A549 (cell line): ENCODE data around the gene VOPP1. TPM values are rescaled to one million over a fixed set of nuclear protein-coding genes. Genes with fewer than 3 reads are reported as not detected.

ENCODE experiments used
- ATAC-seq, 2 experiments: fragments of 200-7000 bp in 1 of 2; fragments of >200 bp in 1 of 2; cut with Nextera tagmentation in 1 of 2; cut with Tn5 transposase in 1 of 2; 3 replicates each; pipeline versions ENCODE4 v1.8.0 to v1.9.1; 2018 to 2020; ENCODE audit warnings: mild to moderate bottlenecking in 1 of 2, moderate library complexity in 1 of 2
- CTCF ChIA-PET: fragments of 300-600 bp; sonication (Branson Sonifier 250); formaldehyde crosslinking; extraction: SDS; loops from one replicate; lab custom pipeline; 2021; ENCODE audit warnings: antibody characterized with exemption, inconsistent platforms; lab: Yijun Ruan, JAX
- POLR2A ChIA-PET: fragments of 350-600 bp; formaldehyde crosslinking; extraction: SDS; loops from one replicate; lab custom pipeline; 2021; ENCODE audit warnings: antibody characterized with exemption, inconsistent platforms; lab: Yijun Ruan, JAX
- DNase-seq, 2 experiments: peaks; one replicate each; pipeline versions ENCODE4 v3.0.0 to v3.0.0-alpha.2; 2011 to 2016; ENCODE audit warnings: low read depth in 1 of 2, low spot score in 1 of 2
- FAIRE-seq: peaks from 2 replicates; lab custom pipeline; 2011; peaks lifted over from hg19 to GRCh38; lab: Jason Lieb, UNC
- H3K27ac ChIP-seq, 2 experiments: fragments of >200 bp; sonication (Bioruptor Twin); formaldehyde crosslinking; 3 replicates each; pipeline ENCODE4 v1.5.1; 2016 to 2017
- H3K4me1 ChIP-seq: fragments of >200 bp; sonication (Bioruptor Twin); formaldehyde crosslinking; 3 replicates; pipeline ENCODE4 v1.6.1; 2016
- H3K4me2 ChIP-seq: fragments of >200 bp; sonication (Bioruptor Twin); formaldehyde crosslinking; 3 replicates; pipeline ENCODE4 v1.6.1; 2016
- H3K4me3 ChIP-seq: fragments of >200 bp; sonication (Bioruptor Twin); formaldehyde crosslinking; 3 replicates; pipeline ENCODE4 v1.5.1; 2016
- H3K9me3 ChIP-seq: fragments of >200 bp; sonication (Bioruptor Twin); formaldehyde crosslinking; 3 replicates; pipeline ENCODE4 v1.6.1; 2016
- CEBPB ChIP-seq, 2 experiments: fragments of >200 bp in 1 of 2; sonication (Bioruptor Twin) in 1 of 2; formaldehyde crosslinking in 1 of 2; IDR thresholded peaks; 2 replicates each; pipeline ENCODE4 v1.6.1; 2012 to 2016
- E2F6 ChIP-seq: IDR thresholded peaks from 2 replicates; pipeline ENCODE4 v1.6.1; 2012; ENCODE audit warnings: low read depth, borderline replicate concordance
- EHMT2 ChIP-seq: fragments of 200-600 bp; sonication (generic); IDR thresholded peaks from 2 replicates; pipeline ENCODE4 v1.6.1; 2016; ENCODE audit warnings: antibody characterized with exemption, low read depth, mild to moderate bottlenecking, moderate library complexity
- EP300 ChIP-seq, 2 experiments: fragments of >200 bp; sonication (Bioruptor Twin); formaldehyde crosslinking; IDR thresholded peaks; 2 replicates in 1 of 2; 3 replicates in 1 of 2; pipeline ENCODE4 v1.6.1; 2016 to 2017
- ESRRA ChIP-seq: fragments of 150-350 bp; IDR thresholded peaks from 2 replicates; pipeline ENCODE4 v1.6.1; 2014; ENCODE audit warnings: mild to moderate bottlenecking, low read length, borderline replicate concordance
- FOSL2 ChIP-seq, 2 experiments: fragments of 450-650 bp in 1 of 2; fragments of >200 bp in 1 of 2; sonication (Bioruptor Twin) in 1 of 2; formaldehyde crosslinking; IDR thresholded peaks; 2 replicates each; pipeline versions ENCODE4 v1.5.0 to v1.6.1; 2016 to 2020; ENCODE audit warnings: mild to moderate bottlenecking in 1 of 2, moderate library complexity in 1 of 2
- HMGXB4 ChIP-seq: fragments of 250-450 bp; sonication (Bioruptor Pico); IDR thresholded peaks from 2 replicates; pipeline ENCODE4 v1.5.0; 2021; ENCODE audit warnings: mild to moderate bottlenecking, moderate library complexity, borderline replicate concordance
- HOXA7 ChIP-seq: fragments of 250-450 bp; sonication (Bioruptor Pico); IDR thresholded peaks from 2 replicates; pipeline ENCODE4 v1.5.0; 2020; ENCODE audit warnings: mild to moderate bottlenecking, moderate library complexity
- HOXB13 ChIP-seq: fragments of 250-450 bp; sonication (Bioruptor Pico); IDR thresholded peaks from 2 replicates; pipeline ENCODE4 v1.5.0; 2020; ENCODE audit warnings: low read depth, mild to moderate bottlenecking, moderate library complexity
- HOXB5 ChIP-seq: fragments of 250-450 bp; sonication (Bioruptor Pico); IDR thresholded peaks from 2 replicates; pipeline ENCODE4 v1.5.0; 2020; ENCODE audit warnings: mild to moderate bottlenecking, moderate library complexity
- JUN ChIP-seq, 2 experiments: fragments of >200 bp; sonication (Bioruptor Twin); formaldehyde crosslinking; IDR thresholded peaks; 2 replicates in 1 of 2; 3 replicates in 1 of 2; pipeline ENCODE4 v1.6.1; 2016 to 2017
- JUNB ChIP-seq: fragments of >200 bp; sonication (Bioruptor Twin); formaldehyde crosslinking; IDR thresholded peaks from 2 replicates; pipeline ENCODE4 v1.6.1; 2016
- MAFK ChIP-seq: fragments of 450-650 bp; IDR thresholded peaks from 2 replicates; pipeline ENCODE4 v1.6.1; 2014; ENCODE audit not compliant: partially characterized antibody
- NFE2L2 ChIP-seq: fragments of 150-350 bp; conservative IDR thresholded peaks from 2 replicates; pipeline ENCODE4 v1.6.1; 2014; ENCODE audit warnings: low read length
- NPAS2 ChIP-seq: fragments of 250-450 bp; sonication (Bioruptor Pico); IDR thresholded peaks from 2 replicates; pipeline ENCODE4 v1.8.0; 2022; ENCODE audit warnings: mild to moderate bottlenecking, moderate library complexity, borderline replicate concordance
- PHF8 ChIP-seq: fragments of 200-600 bp; sonication (generic); IDR thresholded peaks from 2 replicates; pipeline ENCODE4 v1.6.1; 2016; ENCODE audit warnings: low read depth, mild to moderate bottlenecking, antibody characterized with exemption, moderate library complexity, borderline replicate concordance
- POLR2A ChIP-seq: IDR thresholded peaks from 2 replicates; pipeline ENCODE4 v1.6.1; 2012; ENCODE audit warnings: mild to moderate bottlenecking, low read length
- REST ChIP-seq: fragments of 200-600 bp; sonication (generic); IDR thresholded peaks from 2 replicates; pipeline ENCODE4 v1.6.1; 2016; ENCODE audit warnings: antibody characterized with exemption, mild to moderate bottlenecking, moderate library complexity
- RFX5 ChIP-seq: fragments of 450-650 bp; IDR thresholded peaks from 2 replicates; pipeline ENCODE4 v1.7.1; 2014; ENCODE audit warnings: antibody characterized with exemption, mild to moderate bottlenecking, moderate library complexity
- RNF2 ChIP-seq: fragments of 200-600 bp; sonication (generic); IDR thresholded peaks from 2 replicates; pipeline ENCODE4 v1.6.1; 2016; ENCODE audit warnings: low read depth, mild to moderate bottlenecking, antibody characterized with exemption, moderate library complexity, borderline replicate concordance
- ZC3H11A ChIP-seq: fragments of 450-650 bp; IDR thresholded peaks from 2 replicates; pipeline ENCODE4 v1.6.1; 2014; ENCODE audit warnings: antibody characterized with exemption, mild to moderate bottlenecking
- ZSCAN20 ChIP-seq: fragments of 250-450 bp; sonication (Bioruptor Pico); IDR thresholded peaks from 2 replicates; pipeline ENCODE4 v1.8.0; 2022; ENCODE audit warnings: mild to moderate bottlenecking, moderate library complexity
- WGBS: methylation state at CpG from one replicate; pipeline ENCODE4 v1.1.6; 2017; ENCODE audit errors: missing lambda C conversion rate; 5-methylcytosine and 5-hydroxymethylcytosine counted together
- polyA plus RNA-seq, 4 experiments: library from polyadenylated mRNA; depleted of rRNA in 3 of 4; stranded (reverse); fragments of >200 nt; fragmentation: RNase III in 1 of 4; extraction: RNeasy Plus Mini Kit Qiagen cat#74134 plus additional on column Dnase treatment in 1 of 4; gene quantifications; 2 replicates in 3 of 4; 3 replicates in 1 of 4; pipeline ENCODE4 v1.2.3, GENCODE V29; 2011 to 2017
- TF ChIP-seq, protein P1 (sequence below): fragments of >200 bp; sonication (Bioruptor Twin); formaldehyde crosslinking; IDR thresholded peaks from 2 replicates; pipeline ENCODE4 v1.6.1; 2016
- TF ChIP-seq, protein P2 (sequence below): fragments of >200 bp; sonication (Bioruptor Twin); formaldehyde crosslinking; IDR thresholded peaks from 3 replicates; pipeline ENCODE4 v1.6.1; 2016
- TF ChIP-seq, protein P3 (sequence below): IDR thresholded peaks from 2 replicates; pipeline ENCODE4 v1.6.1; 2012

VOPP1 gene
- polyA plus RNA-seq, 2 of the 4 experiments (the other 2 are of a cell fraction): 68.1 to 73.4 TPM

- no peak for TF ChIP-seq REST
Observed at GRCh38 chr7:55545496-55545895, 26.8 kb downstream of the VOPP1 start (continued).

GRCh38 chr7:55540226-55540858, 32.0 kb downstream of the VOPP1 start:
- FAIRE-seq: no peak
- WGBS: 95% methylated on average over 20 of the region's 20 CpGs
- no peak for ATAC-seq
- no peak overlapping the region for H3K4me3 ChIP-seq
- ChIA-PET CTCF (no interaction called here), POLR2A (no interaction called here)
- H3K4me2 ChIP-seq: no peak overlapping the region
- H3K9me3 ChIP-seq: no peaks in the 10 kb centered on the region
- no peak overlapping the region for H3K27ac ChIP-seq
- no peak for DNase-seq
- TF ChIP-seq EHMT2 (no peak), FOSL2 (IDR thresholded peaks at IDR 0.05) (no peak), FOSL2 (CRISPR knock-in tag; IDR thresholded peaks at IDR 0.05) (no peak), POLR2A (no peak), PHF8 (no peak), ZC3H11A (no peak), ZSCAN20 (CRISPR knock-in tag) (no peak), E2F6 (no peak), HOXB5 (no peak), RNF2 (no peak), RFX5 (no peak), EP300 (IDR thresholded peaks at IDR 0.05) (no peak), JUN (IDR thresholded peaks at IDR 0.05) (no peak)
- TF ChIP-seq, protein P1, sequence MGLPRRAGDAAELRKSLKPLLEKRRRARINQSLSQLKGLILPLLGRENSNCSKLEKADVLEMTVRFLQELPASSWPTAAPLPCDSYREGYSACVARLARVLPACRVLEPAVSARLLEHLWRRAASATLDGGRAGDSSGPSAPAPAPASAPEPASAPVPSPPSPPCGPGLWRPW: no peak
- TF ChIP-seq, protein P2, sequence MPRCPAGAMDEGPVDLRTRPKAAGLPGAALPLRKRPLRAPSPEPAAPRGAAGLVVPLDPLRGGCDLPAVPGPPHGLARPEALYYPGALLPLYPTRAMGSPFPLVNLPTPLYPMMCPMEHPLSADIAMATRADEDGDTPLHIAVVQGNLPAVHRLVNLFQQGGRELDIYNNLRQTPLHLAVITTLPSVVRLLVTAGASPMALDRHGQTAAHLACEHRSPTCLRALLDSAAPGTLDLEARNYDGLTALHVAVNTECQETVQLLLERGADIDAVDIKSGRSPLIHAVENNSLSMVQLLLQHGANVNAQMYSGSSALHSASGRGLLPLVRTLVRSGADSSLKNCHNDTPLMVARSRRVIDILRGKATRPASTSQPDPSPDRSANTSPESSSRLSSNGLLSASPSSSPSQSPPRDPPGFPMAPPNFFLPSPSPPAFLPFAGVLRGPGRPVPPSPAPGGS: no peak
- TF ChIP-seq, protein P3, sequence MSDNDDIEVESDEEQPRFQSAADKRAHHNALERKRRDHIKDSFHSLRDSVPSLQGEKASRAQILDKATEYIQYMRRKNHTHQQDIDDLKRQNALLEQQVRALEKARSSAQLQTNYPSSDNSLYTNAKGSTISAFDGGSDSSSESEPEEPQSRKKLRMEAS: no peak
- peaks cover 5% of the 10 kb centered on the region for H3K4me1 ChIP-seq

GRCh38 chr7:55539380-55539779, 32.9 kb downstream of the VOPP1 start:
- POLR2A ChIA-PET: no interaction called here
- 0 out of 6 replicates have a peak, but pooled peaks of 1 of the 2 experiments have one; percentile 25 for ATAC-seq
- CTCF ChIA-PET: no interaction called here
- 83% methylated on average over 3 of the region's 3 CpGs for WGBS
- no peaks in the 10 kb centered on the region for H3K9me3 ChIP-seq
- no peak overlapping the region for H3K4me2 ChIP-seq
- FAIRE-seq: no peak
- no peak for DNase-seq
- H3K4me3 ChIP-seq: no peak overlapping the region
- no peak overlapping the region for H3K27ac ChIP-seq
- TF ChIP-seq HMGXB4 (CRISPR knock-in tag): no peak
- no peak for TF ChIP-seq PHF8
- TF ChIP-seq HOXB13 (CRISPR knock-in tag): no peak
- no peak for TF ChIP-seq NFE2L2
- no peak for TF ChIP-seq NPAS2 (CRISPR knock-in tag)
- TF ChIP-seq ZSCAN20 (CRISPR knock-in tag): no peak
- TF ChIP-seq MAFK: no peak
- TF ChIP-seq RNF2: no peak
- no peak for TF ChIP-seq HOXA7 (CRISPR knock-in tag)
- no peak for TF ChIP-seq JUNB
- TF ChIP-seq, protein P2: no peak
- TF ChIP-seq EP300 (IDR thresholded peaks at IDR 0.05): no peak
- TF ChIP-seq ESRRA: no peak
- TF ChIP-seq CEBPB (IDR thresholded peaks at IDR 0.05): no peak
- peaks cover 12% of the 10 kb centered on the region for H3K4me1 ChIP-seq
